ENCODE measurements around the gene STAT5B.

DNA sequence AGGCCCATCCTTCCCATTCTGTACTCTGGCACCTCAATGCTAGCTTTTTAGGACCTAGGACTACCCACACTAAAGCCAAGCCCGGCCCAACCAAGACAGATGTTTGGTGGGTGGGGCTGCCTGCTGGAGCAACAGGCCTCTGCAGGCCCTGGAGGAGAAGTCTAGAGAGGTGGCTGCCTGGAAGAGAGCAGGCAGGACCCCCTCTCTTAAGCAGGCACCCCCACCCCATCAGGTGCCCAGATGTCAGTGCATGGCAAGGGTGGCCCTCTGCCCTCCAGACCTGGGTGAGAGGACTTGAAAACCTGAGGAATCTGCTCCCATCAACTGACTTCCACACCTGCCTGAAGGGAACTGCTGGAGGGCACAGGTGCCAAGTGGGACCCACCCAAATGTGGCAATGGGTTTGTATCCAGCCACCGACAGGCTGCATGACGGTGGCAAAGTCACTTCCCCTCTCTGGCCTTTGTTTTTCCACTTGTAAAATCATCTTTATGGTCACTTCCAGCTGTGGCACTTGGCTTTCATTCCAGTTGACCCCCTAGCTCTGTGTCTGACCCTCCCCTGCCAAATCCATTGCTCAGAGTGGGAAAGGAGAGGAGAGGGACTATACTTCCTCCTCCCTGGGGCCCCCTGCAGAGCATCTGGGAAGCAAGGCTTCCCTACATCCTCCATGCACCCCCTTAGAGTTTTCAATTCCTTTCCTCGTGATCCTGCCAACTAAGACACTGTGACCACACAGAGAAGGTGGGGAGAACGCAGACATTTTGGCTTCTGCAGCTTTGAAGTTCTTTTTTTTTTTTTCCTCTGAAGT, 10.4 kb upstream of the STAT5B start:
- TF ChIP-seq, protein P1, sequence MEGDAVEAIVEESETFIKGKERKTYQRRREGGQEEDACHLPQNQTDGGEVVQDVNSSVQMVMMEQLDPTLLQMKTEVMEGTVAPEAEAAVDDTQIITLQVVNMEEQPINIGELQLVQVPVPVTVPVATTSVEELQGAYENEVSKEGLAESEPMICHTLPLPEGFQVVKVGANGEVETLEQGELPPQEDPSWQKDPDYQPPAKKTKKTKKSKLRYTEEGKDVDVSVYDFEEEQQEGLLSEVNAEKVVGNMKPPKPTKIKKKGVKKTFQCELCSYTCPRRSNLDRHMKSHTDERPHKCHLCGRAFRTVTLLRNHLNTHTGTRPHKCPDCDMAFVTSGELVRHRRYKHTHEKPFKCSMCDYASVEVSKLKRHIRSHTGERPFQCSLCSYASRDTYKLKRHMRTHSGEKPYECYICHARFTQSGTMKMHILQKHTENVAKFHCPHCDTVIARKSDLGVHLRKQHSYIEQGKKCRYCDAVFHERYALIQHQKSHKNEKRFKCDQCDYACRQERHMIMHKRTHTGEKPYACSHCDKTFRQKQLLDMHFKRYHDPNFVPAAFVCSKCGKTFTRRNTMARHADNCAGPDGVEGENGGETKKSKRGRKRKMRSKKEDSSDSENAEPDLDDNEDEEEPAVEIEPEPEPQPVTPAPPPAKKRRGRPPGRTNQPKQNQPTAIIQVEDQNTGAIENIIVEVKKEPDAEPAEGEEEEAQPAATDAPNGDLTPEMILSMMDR (IDR thresholded peaks at IDR 0.05) = no peak
- TF ChIP-seq POLR2A (IDR thresholded peaks at IDR 0.05) = no peak

Data from thyroid gland (tissue), 4 donors.